GM12873 (cell line): ENCODE measurements around the gene IRF2.

Experiments
- TF ChIP-seq, protein P1 (sequence below): IDR thresholded peaks from 2 replicates; pipeline ENCODE4 v1.5.1; 2012; ENCODE audit warnings: low read depth, mild to moderate bottlenecking, moderate library complexity, low read length, control low read depth; ENCODE audit not compliant: insufficient read depth; ENCODE audit errors: missing control alignments

Gene IRF2

DNA sequence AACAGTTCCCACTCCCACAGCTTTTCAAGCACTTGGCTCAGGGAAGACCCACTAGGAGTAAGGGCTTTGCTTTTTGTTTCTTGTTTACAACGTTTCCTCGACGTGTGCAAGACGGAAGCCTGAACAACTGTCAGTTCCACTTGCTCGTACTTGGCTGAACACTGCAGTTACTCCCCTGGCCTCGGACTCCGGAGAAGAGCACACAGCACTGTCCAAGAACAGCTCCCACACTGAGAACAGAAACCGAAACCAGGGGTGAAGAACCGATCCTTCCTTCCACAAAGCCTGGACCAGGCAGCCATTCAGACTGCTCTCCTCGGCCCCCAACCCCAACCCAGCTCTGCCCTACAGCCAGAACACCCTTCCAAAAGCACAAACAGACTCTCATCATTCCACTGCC, 25.5 kb downstream of the IRF2 start:
- TF ChIP-seq, protein P1, sequence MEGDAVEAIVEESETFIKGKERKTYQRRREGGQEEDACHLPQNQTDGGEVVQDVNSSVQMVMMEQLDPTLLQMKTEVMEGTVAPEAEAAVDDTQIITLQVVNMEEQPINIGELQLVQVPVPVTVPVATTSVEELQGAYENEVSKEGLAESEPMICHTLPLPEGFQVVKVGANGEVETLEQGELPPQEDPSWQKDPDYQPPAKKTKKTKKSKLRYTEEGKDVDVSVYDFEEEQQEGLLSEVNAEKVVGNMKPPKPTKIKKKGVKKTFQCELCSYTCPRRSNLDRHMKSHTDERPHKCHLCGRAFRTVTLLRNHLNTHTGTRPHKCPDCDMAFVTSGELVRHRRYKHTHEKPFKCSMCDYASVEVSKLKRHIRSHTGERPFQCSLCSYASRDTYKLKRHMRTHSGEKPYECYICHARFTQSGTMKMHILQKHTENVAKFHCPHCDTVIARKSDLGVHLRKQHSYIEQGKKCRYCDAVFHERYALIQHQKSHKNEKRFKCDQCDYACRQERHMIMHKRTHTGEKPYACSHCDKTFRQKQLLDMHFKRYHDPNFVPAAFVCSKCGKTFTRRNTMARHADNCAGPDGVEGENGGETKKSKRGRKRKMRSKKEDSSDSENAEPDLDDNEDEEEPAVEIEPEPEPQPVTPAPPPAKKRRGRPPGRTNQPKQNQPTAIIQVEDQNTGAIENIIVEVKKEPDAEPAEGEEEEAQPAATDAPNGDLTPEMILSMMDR: no peak

DNA sequence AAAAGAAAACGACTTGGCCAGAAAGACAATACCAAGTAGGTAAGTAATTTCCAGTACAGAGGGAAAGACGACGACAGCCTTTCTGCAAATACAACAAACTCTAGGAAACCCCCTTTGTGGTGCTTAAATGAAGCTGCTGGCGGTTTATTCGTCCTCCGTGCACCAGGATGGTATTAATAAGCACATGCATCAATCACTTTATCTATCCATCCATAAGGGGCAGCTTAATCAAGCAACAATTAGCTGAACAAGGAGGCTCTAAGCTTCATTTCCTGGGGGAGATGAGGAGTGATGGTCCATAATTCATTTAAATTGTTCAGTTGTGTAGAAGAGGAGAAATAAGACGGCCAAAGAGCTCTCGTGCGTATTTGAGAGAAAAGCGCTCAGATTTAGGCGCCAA, 26.2 kb downstream of the IRF2 start:
- TF ChIP-seq, protein P1: no peak

DNA sequence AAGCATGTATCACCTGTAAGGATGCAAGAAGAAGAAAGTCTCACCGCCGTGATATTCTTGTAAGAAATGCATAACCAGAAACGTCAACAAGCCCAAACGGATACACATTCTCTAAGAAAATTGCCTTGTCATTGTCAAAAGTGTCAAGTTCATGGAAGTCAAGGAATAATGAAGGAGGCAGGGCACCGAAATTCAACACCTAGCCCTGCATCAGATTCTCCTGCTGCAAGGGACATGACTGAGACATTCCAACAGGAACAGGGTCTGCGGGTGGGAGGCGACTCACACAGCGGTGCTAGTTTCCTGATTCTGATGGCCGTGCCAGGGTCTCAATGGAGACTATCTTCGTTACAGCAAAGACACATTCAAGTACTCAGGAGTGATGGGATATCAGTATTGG, 26.7 kb downstream of the IRF2 start:
- TF ChIP-seq, protein P1: no peak

DNA sequence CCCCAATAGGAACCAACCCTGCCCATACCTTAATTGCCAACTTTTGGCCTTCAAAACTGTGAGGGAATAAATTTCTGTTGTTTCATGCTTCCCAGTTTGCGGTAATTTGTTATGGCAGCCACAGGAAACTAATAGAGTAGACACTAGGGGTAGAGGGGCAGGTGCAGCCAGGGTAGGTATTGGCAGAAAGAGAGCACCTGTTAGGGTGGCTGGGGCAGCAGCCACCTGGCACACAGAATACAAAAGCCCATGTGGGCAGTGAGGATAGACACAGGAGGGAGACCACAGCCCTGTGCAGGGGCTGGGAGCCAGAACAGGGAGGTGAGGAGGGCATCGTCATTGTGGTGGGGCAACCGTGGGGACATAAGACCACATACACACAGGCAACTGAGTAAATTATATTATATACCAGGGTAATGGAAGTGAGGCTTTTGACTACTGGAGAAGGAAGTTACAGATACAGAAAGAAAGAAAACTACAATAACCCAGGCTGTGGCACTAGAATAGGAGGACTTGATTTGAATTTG, 28.2 kb downstream of the IRF2 start:
- TF ChIP-seq, protein P1: no peak

DNA sequence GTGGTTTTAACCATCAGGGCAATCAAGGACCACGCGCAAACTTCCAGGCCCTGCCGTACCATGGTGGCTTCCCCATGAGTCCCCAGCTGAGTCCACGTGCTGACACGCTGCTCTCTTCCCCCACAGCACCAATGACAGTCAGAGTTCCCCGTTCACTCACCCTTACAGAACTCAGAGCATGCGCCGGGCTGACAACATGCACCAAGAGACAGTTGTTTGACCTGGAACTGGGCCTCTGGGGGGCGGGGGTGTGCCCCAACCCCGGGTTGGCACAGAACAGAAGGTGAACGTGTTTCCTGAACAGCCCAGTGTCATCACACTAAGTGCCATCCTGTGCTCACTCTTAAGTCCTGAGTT, 29.4 kb downstream of the IRF2 start:
- TF ChIP-seq, protein P1: no peak

DNA sequence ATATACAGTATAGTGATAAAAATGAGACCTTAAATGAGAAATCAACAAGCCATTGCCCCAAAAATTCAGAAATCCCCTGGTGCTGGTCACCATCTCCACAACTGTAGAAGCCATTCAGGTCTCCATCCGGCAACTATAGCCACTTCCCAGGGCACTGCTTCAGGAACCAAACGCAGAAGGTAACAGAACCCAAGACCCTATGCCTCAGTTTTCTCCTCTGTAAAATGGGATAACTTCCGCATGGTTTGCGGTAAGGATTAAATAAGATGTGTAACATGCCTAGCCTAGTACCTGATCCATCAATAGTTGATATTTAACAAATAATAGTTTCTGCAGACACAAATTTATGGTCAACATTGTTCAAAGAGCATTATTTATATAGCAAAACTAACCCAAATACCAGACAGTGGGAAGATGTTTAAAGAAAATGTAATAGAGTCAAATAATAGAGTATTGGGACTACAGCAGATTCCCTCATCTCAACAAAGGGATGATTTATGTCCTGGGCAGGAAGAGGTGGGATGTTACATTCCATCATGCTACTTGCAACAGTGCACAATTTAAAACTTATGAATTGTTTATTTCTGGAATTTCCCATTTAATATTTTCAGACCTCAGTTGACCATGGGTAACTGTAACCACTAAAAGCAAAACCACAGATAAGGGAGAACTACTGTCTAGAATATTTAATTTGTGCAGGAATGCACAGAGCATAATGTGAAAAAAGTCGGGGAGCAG, 30.0 kb downstream of the IRF2 start:
- TF ChIP-seq, protein P1: no peak

DNA sequence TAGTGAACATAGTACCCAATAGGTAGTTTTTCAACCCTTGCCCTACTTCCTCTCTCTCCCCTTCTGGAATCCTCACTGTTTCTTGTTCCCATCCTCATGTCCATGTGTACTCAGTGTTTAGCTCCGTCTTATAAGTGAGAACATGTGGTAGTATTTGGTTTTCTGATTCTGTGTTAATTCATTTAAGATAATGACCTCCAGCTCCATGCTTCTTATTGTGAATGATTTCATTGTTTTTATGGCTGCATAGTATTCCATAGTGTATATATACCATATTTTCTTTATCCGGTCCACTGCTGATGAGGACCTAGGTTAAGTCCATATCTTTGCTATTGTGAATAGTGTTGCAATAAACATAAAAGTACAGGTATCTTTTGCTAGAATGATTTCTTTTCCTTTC, 31.0 kb downstream of the IRF2 start:
- TF ChIP-seq, protein P1: no peak
